Transverse colon (tissue), 4 donors: ENCODE data around the gene CCDC197.

ENCODE experiments used
- CTCF ChIP-seq, 5 experiments: fragments of 200-600 bp in 3 of 5; fragments of 450-650 bp in 2 of 5; sonication (generic) in 3 of 5; IDR thresholded peaks; 1 replicate in 2 of 5; 2 replicates in 3 of 5; pipeline ENCODE4 v1.5.1; 2016 to 2017; ENCODE audit warnings: antibody characterized with exemption in 5 of 5, inconsistent platforms in 3 of 5, mild to moderate bottlenecking in 2 of 5, moderate library complexity in 1 of 5
- EP300 ChIP-seq: sonication (generic); formaldehyde crosslinking; IDR thresholded peaks from one replicate; pipeline ENCODE4 v1.6.1; 2017; ENCODE audit warnings: antibody characterized with exemption, low read depth
- POLR2AphosphoS5 ChIP-seq, 3 donors: sonication (generic); formaldehyde crosslinking; IDR thresholded peaks; one replicate each; pipeline ENCODE4 v1.6.1; 2016; ENCODE audit warnings: antibody characterized with exemption in 3 of 3

- TF ChIP-seq CTCF (IDR thresholded peaks at IDR 0.05), result no peak
- TF ChIP-seq EP300, result no peak
- no peak for TF ChIP-seq POLR2AphosphoS5 (IDR thresholded peaks at IDR 0.05)
Measured at GRCh38 chr14:93973607-93974006, 23.5 kb upstream of the CCDC197 start.
